OCI-LY3 (cell line): ENCODE data around the gene GPR139.

Experiments
- H2AFZ ChIP-seq: fragments of 200-600, 300-600 bp; shearing (Covaris generic); 2 replicates; pipeline ENCODE4 v1.6.0; 2014; ENCODE audit warnings: antibody characterized with exemption, low read depth, low read length
- H3K27ac ChIP-seq: fragments of 200-600, 300-600 bp; sonication (generic); 2 replicates; pipeline ENCODE4 v1.5.1; 2014; ENCODE audit warnings: mild to moderate bottlenecking, low read length, moderate library complexity, mixed read lengths
- H3K27me3 ChIP-seq: fragments of 200-600, 300-600 bp; sonication (generic); 2 replicates; pipeline ENCODE4 v1.6.1; 2014; ENCODE audit warnings: low read depth, low read length, mixed read lengths
- H3K36me3 ChIP-seq: fragments of 200-600, 300-600 bp; sonication (generic); replicated peaks from 2 replicates; pipeline ENCODE3; 2014; ENCODE audit warnings: low read depth, low read length, mixed read lengths
- H3K4me1 ChIP-seq: fragments of 300-600, 200-600 bp; sonication (generic); 2 replicates; pipeline ENCODE4 v1.6.1; 2014; ENCODE audit warnings: low read length, mixed read lengths
- H3K4me2 ChIP-seq: fragments of 200-600, 300-600 bp; sonication (generic); 2 replicates; pipeline ENCODE4 v1.6.1; 2014; ENCODE audit warnings: low read length, mixed read lengths
- H3K4me3 ChIP-seq: fragments of 300-600, 200-600 bp; sonication (generic); 2 replicates; pipeline ENCODE4 v1.5.1; 2014; ENCODE audit warnings: antibody characterized with exemption, mild to moderate bottlenecking, low read length, moderate library complexity
- H3K79me2 ChIP-seq: fragments of 300-600, 200-600 bp; shearing (Covaris generic); 2 replicates; pipeline ENCODE4 v1.6.1; 2014; ENCODE audit warnings: mild to moderate bottlenecking, low read length, mixed read lengths
- H3K9ac ChIP-seq: fragments of 300-600, 200-600 bp; shearing (Covaris generic); 2 replicates; pipeline ENCODE4 v1.6.0; 2014; ENCODE audit warnings: mild to moderate bottlenecking, low read length, moderate library complexity
- H3K9me3 ChIP-seq: fragments of 200-600, 300-600 bp; shearing (Covaris generic); 2 replicates; pipeline ENCODE4 v1.6.1; 2014; ENCODE audit warnings: low read length, mixed read lengths; ENCODE audit not compliant: insufficient read depth
- H4K20me1 ChIP-seq: fragments of 200-600, 300-600 bp; sonication (generic); 2 replicates; pipeline ENCODE4 v1.6.1; 2016; ENCODE audit warnings: low read length, mixed read lengths; ENCODE audit not compliant: insufficient read depth
- CTCF ChIP-seq: fragments of 200-600, 300-600 bp; sonication (generic); IDR thresholded peaks from 2 replicates; pipeline ENCODE4 v1.5.1; 2014; ENCODE audit warnings: antibody characterized with exemption, low read length, low read depth
- EZH2phosphoT487 ChIP-seq: fragments of 200-600 bp; shearing (Covaris generic); IDR thresholded peaks from 2 replicates; pipeline ENCODE4 v1.6.1; 2018; ENCODE audit warnings: antibody characterized with exemption, mixed run types, low read depth

The GPR139 gene

GRCh38 chr16:20073203-20074098 lies at the start of gene GPR139:
GPR139 (minus strand) TSS chr16:20073890; CDS start chr16:20073616, 274 bp downstream.
- H4K20me1 ChIP-seq = no peaks in the 10 kb centered on the region
- no peaks in the 10 kb centered on the region for H3K79me2 ChIP-seq
- no peak within 1 kb of the TSS for H3K9ac ChIP-seq
- H3K4me2 ChIP-seq = no peak within 1 kb of the TSS
- H3K9me3 ChIP-seq = 0 out of 2 replicates have a peak, but pooled peaks cover under 1% of the 10 kb centered on the region
- no peak within 1 kb of the TSS for H2AFZ ChIP-seq
- TF ChIP-seq EZH2phosphoT487 (no peak), CTCF (no peak)
- H3K4me1 ChIP-seq = no peaks in the 10 kb centered on the region
- no peak within 1 kb of the TSS for H3K4me3 ChIP-seq
- H3K36me3 ChIP-seq = no peaks in the 10 kb centered on the region
- peaks cover 19% of the 10 kb centered on the region for H3K27me3 ChIP-seq
- no peak within 1 kb of the TSS for H3K27ac ChIP-seq

GRCh38 chr16:20122011-20122410 lies 48.3 kb upstream of the GPR139 start:
- Histone ChIP-seq H3K36me3 (no peaks in the 10 kb centered on the region), H3K9ac (no peak overlapping the region), H3K27ac (no peak overlapping the region), H3K4me3 (no peak overlapping the region), H3K4me1 (no peaks in the 10 kb centered on the region), H3K27me3 (peaks cover 36% of the 10 kb centered on the region), H4K20me1 (no peaks in the 10 kb centered on the region), H3K9me3 (0 out of 2 replicates have a peak, but pooled peaks cover 5% of the 10 kb centered on the region), H3K4me2 (no peak overlapping the region), H2AFZ (no peak overlapping the region), H3K79me2 (no peaks in the 10 kb centered on the region)
- no peak for TF ChIP-seq CTCF
- no peak for TF ChIP-seq EZH2phosphoT487

GRCh38 chr16:20114356-20114755 lies 40.7 kb upstream of the GPR139 start:
- Histone ChIP-seq H2AFZ (no peak overlapping the region), H3K9ac (no peak overlapping the region), H3K9me3 (no peaks in the 10 kb centered on the region), H3K4me3 (no peak overlapping the region), H3K36me3 (no peaks in the 10 kb centered on the region), H3K79me2 (no peaks in the 10 kb centered on the region), H4K20me1 (no peaks in the 10 kb centered on the region), H3K27me3 (peaks cover 25% of the 10 kb centered on the region), H3K4me2 (no peak overlapping the region), H3K4me1 (no peaks in the 10 kb centered on the region), H3K27ac (no peak overlapping the region)
- TF ChIP-seq EZH2phosphoT487 (no peak), CTCF (no peak)

GRCh38 chr16:20111143-20111542 lies 37.5 kb upstream of the GPR139 start:
- Histone ChIP-seq H2AFZ (no peak overlapping the region), H3K79me2 (no peaks in the 10 kb centered on the region)
- TF ChIP-seq EZH2phosphoT487 (no peak), CTCF (no peak)

More at GRCh38 chr16:20111143-20111542, 37.5 kb upstream of the GPR139 start:
- Histone ChIP-seq H3K27ac (no peak overlapping the region), H3K9ac (no peak overlapping the region), H3K27me3 (peaks cover 25% of the 10 kb centered on the region), H4K20me1 (no peaks in the 10 kb centered on the region), H3K4me2 (no peak overlapping the region), H3K36me3 (no peaks in the 10 kb centered on the region), H3K9me3 (no peaks in the 10 kb centered on the region), H3K4me1 (no peaks in the 10 kb centered on the region), H3K4me3 (no peak overlapping the region)
